NCI-H2171 (cell line): ENCODE data around the gene ARF4.
A peak's percentile ranks its signal among the peaks of the same experiment; 100 is the strongest.

ENCODE experiments used
- DNase-seq: peaks from one replicate; lab custom pipeline; 2025; lab: John Stamatoyannopoulos, UW

The ARF4 gene

GRCh38 chr3:57577801-57578200, 19.3 kb downstream of the ARF4 start:
- DNase-seq: no peak

GRCh38 chr3:57575966-57576626, 21.0 kb downstream of the ARF4 start:
- no peak for DNase-seq

GRCh38 chr3:57572096-57572495, 25.0 kb downstream of the ARF4 start:
- DNase-seq: no peak

- DNase-seq: no peak
Observed at GRCh38 chr3:57570878-57571277, 26.3 kb downstream of the ARF4 start.

GRCh38 chr3:57569859-57570450, 27.2 kb downstream of the ARF4 start:
- DNase-seq: no peak

- DNase-seq: no peak
Observed at GRCh38 chr3:57559526-57559925, 37.6 kb downstream of the ARF4 start.

GRCh38 chr3:57557085-57557537, 40.0 kb downstream of the ARF4 start:
- no peak for DNase-seq

- DNase-seq: no peak
Observed at GRCh38 chr3:57556459-57557084, 40.6 kb downstream of the ARF4 start.

- DNase-seq: peak; percentile 61
Observed at GRCh38 chr3:57555738-57556458, 41.2 kb downstream of the ARF4 start, which contains the start of gene PDE12. PDE12 (plus strand) TSS chr3:57556274; CDS start chr3:57556380, 106 bp downstream.

- no peak for DNase-seq
Observed at GRCh38 chr3:57555306-57555705, 41.8 kb downstream of the ARF4 start.

- no peak for DNase-seq
Observed at GRCh38 chr3:57546616-57547015, 50.5 kb downstream of the ARF4 start.

GRCh38 chr3:57545636-57546268, 51.4 kb downstream of the ARF4 start:
- DNase-seq: no peak

GRCh38 chr3:57544181-57545125, 52.7 kb downstream of the ARF4 start, which contains the start of gene DNAH12:
DNAH12 (minus strand) TSS chr3:57544344; CDS start chr3:57542870, 1,474 bp downstream.
- peak; percentile 48 for DNase-seq

- no peak for DNase-seq
Observed at GRCh38 chr3:57538465-57538864, 58.7 kb downstream of the ARF4 start.

- DNase-seq: no peak
Observed at GRCh38 chr3:57530071-57530608, 67.0 kb downstream of the ARF4 start.
